Measurements from ENCODE around the gene EMC6.

EMC6 gene

GRCh38 chr17:3668279-3669084 is at the start of gene EMC6, which contains the start of gene TAX1BP3:
EMC6 (plus strand) TSS chr17:3668812; CDS start chr17:3669147, 335 bp downstream.
TAX1BP3 (minus strand) TSS chr17:3668578; CDS start chr17:3668526, 52 bp downstream.
- peak; percentile 98 to 99 for DNase-seq (ENCODE audit: low read depth in 2 of 2)
- no peak for TF ChIP-seq CTCF (IDR thresholded peaks at IDR 0.05; ENCODE audit: low read depth, low read length)
- H3K4me3 ChIP-seq (replicated peaks in 1 of 2; ENCODE audit: low read depth in 2 of 2, low read length in 2 of 2), result peak within 1 kb of the TSS; percentile 97 to 98

- H3K4me3 ChIP-seq (replicated peaks in 1 of 2; ENCODE audit: low read depth in 2 of 2, low read length in 2 of 2), result no peak overlapping the region
- no peak for DNase-seq (ENCODE audit: low read depth in 2 of 2)
- TF ChIP-seq CTCF (IDR thresholded peaks at IDR 0.05; ENCODE audit: low read depth, low read length), result no peak
These were observed 47.4 kb upstream of the EMC6 start for GRCh38 chr17:3621146-3621720.

- no peak for DNase-seq (ENCODE audit: low read depth in 2 of 2)
- no peak overlapping the region for H3K4me3 ChIP-seq (replicated peaks in 1 of 2; ENCODE audit: low read depth in 2 of 2, low read length in 2 of 2)
- TF ChIP-seq CTCF (IDR thresholded peaks at IDR 0.05; ENCODE audit: low read depth, low read length), result no peak
These were observed 45.5 kb upstream of the EMC6 start for GRCh38 chr17:3622977-3623594.

GRCh38 chr17:3626831-3627768 is 41.5 kb upstream of the EMC6 start:
- DNase-seq (ENCODE audit: low read depth in 2 of 2), result peak in 1 of 2 donors; percentile 9
- TF ChIP-seq CTCF (IDR thresholded peaks at IDR 0.05; ENCODE audit: low read depth, low read length), result no peak
- H3K4me3 ChIP-seq (replicated peaks in 1 of 2; ENCODE audit: low read depth in 2 of 2, low read length in 2 of 2), result no peak overlapping the region

- no peak overlapping the region for H3K4me3 ChIP-seq (replicated peaks in 1 of 2; ENCODE audit: low read depth in 2 of 2, low read length in 2 of 2)
- no peak for DNase-seq (ENCODE audit: low read depth in 2 of 2)
- TF ChIP-seq CTCF (IDR thresholded peaks at IDR 0.05; ENCODE audit: low read depth, low read length), result no peak
These were observed 40.8 kb upstream of the EMC6 start for GRCh38 chr17:3627769-3628167.

GRCh38 chr17:3630781-3631180 is 37.8 kb upstream of the EMC6 start:
- no peak for DNase-seq (ENCODE audit: low read depth in 2 of 2)
- TF ChIP-seq CTCF (IDR thresholded peaks at IDR 0.05; ENCODE audit: low read depth, low read length), result no peak
- H3K4me3 ChIP-seq (replicated peaks in 1 of 2; ENCODE audit: low read depth in 2 of 2, low read length in 2 of 2), result no peak overlapping the region
